ENCODE measurements around the gene ZSCAN23.

The ZSCAN23 gene

GRCh38 chr6:28485482-28485881 lies 42.2 kb upstream of the ZSCAN23 start:
- H2AFZ ChIP-seq (ENCODE audit: low read depth, low read length): no peak overlapping the region
- no peak overlapping the region for H2BK15ac ChIP-seq (ENCODE audit: low read depth, poor library complexity, severe bottlenecking)
- no peak overlapping the region for H4K8ac ChIP-seq (ENCODE audit: low read length)
- no peaks in the 10 kb centered on the region for H3K36me3 ChIP-seq (ENCODE audit: control insufficient read depth in 1 of 2, insufficient read depth in 2 of 2, low read depth in 1 of 2, low read length in 2 of 2)
- H3K27ac ChIP-seq (ENCODE audit: low read length, poor library complexity, severe bottlenecking): no peak overlapping the region
- H3K4me3 ChIP-seq (ENCODE audit: insufficient read depth in 1 of 2, low read depth in 1 of 2, low read length in 2 of 2): no peak overlapping the region
- no peak overlapping the region for H3K23ac ChIP-seq (ENCODE audit: low read length in 2 of 2)
- no peaks in the 10 kb centered on the region for H3K4me1 ChIP-seq (ENCODE audit: control insufficient read depth, insufficient read depth, low read depth, low read length)
- no peak overlapping the region for H2AK5ac ChIP-seq (ENCODE audit: low read length, severe bottlenecking)
- no peaks in the 10 kb centered on the region for H3K79me1 ChIP-seq (replicated peaks; ENCODE audit: low read length, poor library complexity, severe bottlenecking)
- H3K4me2 ChIP-seq (ENCODE audit: low read length, poor library complexity, severe bottlenecking): no peak overlapping the region
- no peak overlapping the region for H2BK5ac ChIP-seq (ENCODE audit: low read depth, low read length, poor library complexity, severe bottlenecking)
- no peak overlapping the region for H4K91ac ChIP-seq (ENCODE audit: low read length)
- no peak overlapping the region for H2BK120ac ChIP-seq (ENCODE audit: low read depth, low read length)
- DNase-seq: no peak
- H3K9me3 ChIP-seq (ENCODE audit: control insufficient read depth, low read length): no peaks in the 10 kb centered on the region
- no peak overlapping the region for H3K18ac ChIP-seq (ENCODE audit: low read depth in 1 of 2, low read length in 2 of 2)
- H3K9ac ChIP-seq (ENCODE audit: low read length): no peak overlapping the region
- peaks cover 20 to 24% of the 10 kb centered on the region in 2 experiments for H3K27me3 ChIP-seq (ENCODE audit: control insufficient read depth in 1 of 2, insufficient read depth in 1 of 2, low read length in 2 of 2)
- H3K4ac ChIP-seq (ENCODE audit: low read depth in 1 of 2, low read length in 2 of 2): no peak overlapping the region
- no peak overlapping the region for H3K14ac ChIP-seq (ENCODE audit: low read length in 2 of 2)
- H2BK12ac ChIP-seq (ENCODE audit: low read length in 2 of 2): no peak overlapping the region
- 87% methylated on average over 3 of the region's 3 CpGs for WGBS

- H3K27me3 ChIP-seq (ENCODE audit: control insufficient read depth in 1 of 2, insufficient read depth in 1 of 2, low read length in 2 of 2): peaks cover 41 to 58% of the 10 kb centered on the region in 2 experiments
- no peak overlapping the region for H2AK5ac ChIP-seq (ENCODE audit: low read length, severe bottlenecking)
- H3K79me1 ChIP-seq (replicated peaks; ENCODE audit: low read length, poor library complexity, severe bottlenecking): no peaks in the 10 kb centered on the region
- no peak overlapping the region for H4K91ac ChIP-seq (ENCODE audit: low read length)
- H3K4me3 ChIP-seq (ENCODE audit: insufficient read depth in 1 of 2, low read depth in 1 of 2, low read length in 2 of 2): no peak overlapping the region
- H3K9me3 ChIP-seq (ENCODE audit: control insufficient read depth, low read length): no peaks in the 10 kb centered on the region
- no peak overlapping the region for H3K18ac ChIP-seq (ENCODE audit: low read depth in 1 of 2, low read length in 2 of 2)
- no peak overlapping the region for H3K9ac ChIP-seq (ENCODE audit: low read length)
- H3K27ac ChIP-seq (ENCODE audit: low read length, poor library complexity, severe bottlenecking): no peak overlapping the region
- no peak overlapping the region for H2BK12ac ChIP-seq (ENCODE audit: low read length in 2 of 2)
- no peaks in the 10 kb centered on the region for H3K4me1 ChIP-seq (ENCODE audit: control insufficient read depth, insufficient read depth, low read depth, low read length)
- DNase-seq: no peak
- H3K4ac ChIP-seq (ENCODE audit: low read depth in 1 of 2, low read length in 2 of 2): no peak overlapping the region
- no peak overlapping the region for H4K8ac ChIP-seq (ENCODE audit: low read length)
- H2BK120ac ChIP-seq (ENCODE audit: low read depth, low read length): no peak overlapping the region
- no peak overlapping the region for H2BK15ac ChIP-seq (ENCODE audit: low read depth, poor library complexity, severe bottlenecking)
- no peak overlapping the region for H3K4me2 ChIP-seq (ENCODE audit: low read length, poor library complexity, severe bottlenecking)
- H3K14ac ChIP-seq (ENCODE audit: low read length in 2 of 2): no peak overlapping the region
- WGBS: 83% methylated on average over 8 of the region's 9 CpGs
- H3K36me3 ChIP-seq (ENCODE audit: control insufficient read depth in 1 of 2, insufficient read depth in 2 of 2, low read depth in 1 of 2, low read length in 2 of 2): no peaks in the 10 kb centered on the region
- no peak overlapping the region for H3K23ac ChIP-seq (ENCODE audit: low read length in 2 of 2)
- H2AFZ ChIP-seq (ENCODE audit: low read depth, low read length): no peak overlapping the region
- H2BK5ac ChIP-seq (ENCODE audit: low read depth, low read length, poor library complexity, severe bottlenecking): no peak overlapping the region
These were observed 37.1 kb upstream of the ZSCAN23 start for GRCh38 chr6:28480253-28480932.

GRCh38 chr6:28478518-28478917 lies 35.2 kb upstream of the ZSCAN23 start:
- Histone ChIP-seq H2BK15ac (ENCODE audit: low read depth, poor library complexity, severe bottlenecking) (no peak overlapping the region), H3K27ac (ENCODE audit: low read length, poor library complexity, severe bottlenecking) (no peak overlapping the region), H3K4ac (ENCODE audit: low read depth in 1 of 2, low read length in 2 of 2) (no peak overlapping the region), H3K79me1 (replicated peaks; ENCODE audit: low read length, poor library complexity, severe bottlenecking) (no peaks in the 10 kb centered on the region), H3K4me2 (ENCODE audit: low read length, poor library complexity, severe bottlenecking) (no peak overlapping the region), H3K14ac (ENCODE audit: low read length in 2 of 2) (no peak overlapping the region), H3K9me3 (ENCODE audit: control insufficient read depth, low read length) (no peaks in the 10 kb centered on the region), H2BK5ac (ENCODE audit: low read depth, low read length, poor library complexity, severe bottlenecking) (no peak overlapping the region), H3K27me3 (ENCODE audit: control insufficient read depth in 1 of 2, insufficient read depth in 1 of 2, low read length in 2 of 2) (peaks cover 41 to 58% of the 10 kb centered on the region in 2 experiments), H3K4me1 (ENCODE audit: control insufficient read depth, insufficient read depth, low read depth, low read length) (no peaks in the 10 kb centered on the region), H3K23ac (ENCODE audit: low read length in 2 of 2) (no peak overlapping the region), H4K91ac (ENCODE audit: low read length) (no peak overlapping the region), H3K36me3 (ENCODE audit: control insufficient read depth in 1 of 2, insufficient read depth in 2 of 2, low read depth in 1 of 2, low read length in 2 of 2) (no peaks in the 10 kb centered on the region), H2BK12ac (ENCODE audit: low read length in 2 of 2) (no peak overlapping the region), H3K9ac (ENCODE audit: low read length) (no peak overlapping the region), H2AFZ (ENCODE audit: low read depth, low read length) (no peak overlapping the region), H4K8ac (ENCODE audit: low read length) (no peak overlapping the region), H2AK5ac (ENCODE audit: low read length, severe bottlenecking) (no peak overlapping the region), H2BK120ac (ENCODE audit: low read depth, low read length) (no peak overlapping the region), H3K18ac (ENCODE audit: low read depth in 1 of 2, low read length in 2 of 2) (no peak overlapping the region), H3K4me3 (ENCODE audit: insufficient read depth in 1 of 2, low read depth in 1 of 2, low read length in 2 of 2) (peak overlapping the region in 1 of 2 experiments; percentile 62)
- 80% methylated on average over 12 of the region's 12 CpGs for WGBS
- no peak for DNase-seq

- Histone ChIP-seq H2BK120ac (ENCODE audit: low read depth, low read length) (no peak overlapping the region), H4K91ac (ENCODE audit: low read length) (no peak overlapping the region), H3K14ac (ENCODE audit: low read length in 2 of 2) (no peak overlapping the region), H3K4me2 (ENCODE audit: low read length, poor library complexity, severe bottlenecking) (peak overlapping the region; percentile 80), H3K36me3 (ENCODE audit: control insufficient read depth in 1 of 2, insufficient read depth in 2 of 2, low read depth in 1 of 2, low read length in 2 of 2) (no peaks in the 10 kb centered on the region), H2AK5ac (ENCODE audit: low read length, severe bottlenecking) (no peak overlapping the region), H3K23ac (ENCODE audit: low read length in 2 of 2) (no peak overlapping the region), H2BK5ac (ENCODE audit: low read depth, low read length, poor library complexity, severe bottlenecking) (no peak overlapping the region), H3K18ac (ENCODE audit: low read depth in 1 of 2, low read length in 2 of 2) (no peak overlapping the region), H3K4ac (ENCODE audit: low read depth in 1 of 2, low read length in 2 of 2) (no peak overlapping the region), H3K9ac (ENCODE audit: low read length) (peak overlapping the region; percentile 53), H3K4me3 (ENCODE audit: insufficient read depth in 1 of 2, low read depth in 1 of 2, low read length in 2 of 2) (peak overlapping the region in 1 of 2 experiments; percentile 82), H3K27ac (ENCODE audit: low read length, poor library complexity, severe bottlenecking) (no peak overlapping the region), H2BK15ac (ENCODE audit: low read depth, poor library complexity, severe bottlenecking) (no peak overlapping the region), H3K4me1 (ENCODE audit: control insufficient read depth, insufficient read depth, low read depth, low read length) (no peaks in the 10 kb centered on the region), H2AFZ (ENCODE audit: low read depth, low read length) (no peak overlapping the region), H3K27me3 (ENCODE audit: control insufficient read depth in 1 of 2, insufficient read depth in 1 of 2, low read length in 2 of 2) (peaks cover 16 to 29% of the 10 kb centered on the region in 2 experiments), H3K9me3 (ENCODE audit: control insufficient read depth, low read length) (no peaks in the 10 kb centered on the region), H4K8ac (ENCODE audit: low read length) (no peak overlapping the region), H2BK12ac (ENCODE audit: low read length in 2 of 2) (no peak overlapping the region), H3K79me1 (replicated peaks; ENCODE audit: low read length, poor library complexity, severe bottlenecking) (no peaks in the 10 kb centered on the region)
- WGBS: 1% methylated on average over 13 of the region's 18 CpGs
- peak; percentile 87 for DNase-seq
These were observed 31.3 kb upstream of the ZSCAN23 start for GRCh38 chr6:28474441-28475219.

All from mesenchymal stem cell (in vitro differentiated cells and primary cell).